Measurements from ENCODE around the gene LSM3.

DNA sequence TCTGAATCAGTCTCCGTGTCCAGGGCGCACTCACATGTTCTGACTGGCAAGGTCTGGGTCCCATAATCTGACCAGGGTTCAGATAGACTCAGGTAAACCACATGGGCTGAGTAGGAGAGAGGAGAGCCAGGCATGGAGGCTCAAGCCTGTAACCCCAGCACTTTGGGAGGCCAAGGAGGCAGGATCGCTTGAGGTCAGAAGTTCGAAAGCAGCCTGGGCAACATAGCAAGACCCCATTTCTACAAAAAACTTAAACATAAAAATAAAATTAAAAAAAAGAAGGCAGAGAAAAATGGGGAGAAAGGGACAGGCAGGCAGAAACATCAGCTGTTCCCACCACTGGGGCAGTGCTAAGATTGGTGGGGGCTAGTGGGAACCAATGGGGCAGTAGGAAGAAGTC is 48.4 kb upstream of the LSM3 start:
- TF ChIP-seq, protein P1, sequence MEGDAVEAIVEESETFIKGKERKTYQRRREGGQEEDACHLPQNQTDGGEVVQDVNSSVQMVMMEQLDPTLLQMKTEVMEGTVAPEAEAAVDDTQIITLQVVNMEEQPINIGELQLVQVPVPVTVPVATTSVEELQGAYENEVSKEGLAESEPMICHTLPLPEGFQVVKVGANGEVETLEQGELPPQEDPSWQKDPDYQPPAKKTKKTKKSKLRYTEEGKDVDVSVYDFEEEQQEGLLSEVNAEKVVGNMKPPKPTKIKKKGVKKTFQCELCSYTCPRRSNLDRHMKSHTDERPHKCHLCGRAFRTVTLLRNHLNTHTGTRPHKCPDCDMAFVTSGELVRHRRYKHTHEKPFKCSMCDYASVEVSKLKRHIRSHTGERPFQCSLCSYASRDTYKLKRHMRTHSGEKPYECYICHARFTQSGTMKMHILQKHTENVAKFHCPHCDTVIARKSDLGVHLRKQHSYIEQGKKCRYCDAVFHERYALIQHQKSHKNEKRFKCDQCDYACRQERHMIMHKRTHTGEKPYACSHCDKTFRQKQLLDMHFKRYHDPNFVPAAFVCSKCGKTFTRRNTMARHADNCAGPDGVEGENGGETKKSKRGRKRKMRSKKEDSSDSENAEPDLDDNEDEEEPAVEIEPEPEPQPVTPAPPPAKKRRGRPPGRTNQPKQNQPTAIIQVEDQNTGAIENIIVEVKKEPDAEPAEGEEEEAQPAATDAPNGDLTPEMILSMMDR (IDR thresholded peaks at IDR 0.05) = no peak
- TF ChIP-seq POLR2AphosphoS5 (IDR thresholded peaks at IDR 0.05; ENCODE audit: low read depth, low read length) = no peak
- TF ChIP-seq, protein P2, sequence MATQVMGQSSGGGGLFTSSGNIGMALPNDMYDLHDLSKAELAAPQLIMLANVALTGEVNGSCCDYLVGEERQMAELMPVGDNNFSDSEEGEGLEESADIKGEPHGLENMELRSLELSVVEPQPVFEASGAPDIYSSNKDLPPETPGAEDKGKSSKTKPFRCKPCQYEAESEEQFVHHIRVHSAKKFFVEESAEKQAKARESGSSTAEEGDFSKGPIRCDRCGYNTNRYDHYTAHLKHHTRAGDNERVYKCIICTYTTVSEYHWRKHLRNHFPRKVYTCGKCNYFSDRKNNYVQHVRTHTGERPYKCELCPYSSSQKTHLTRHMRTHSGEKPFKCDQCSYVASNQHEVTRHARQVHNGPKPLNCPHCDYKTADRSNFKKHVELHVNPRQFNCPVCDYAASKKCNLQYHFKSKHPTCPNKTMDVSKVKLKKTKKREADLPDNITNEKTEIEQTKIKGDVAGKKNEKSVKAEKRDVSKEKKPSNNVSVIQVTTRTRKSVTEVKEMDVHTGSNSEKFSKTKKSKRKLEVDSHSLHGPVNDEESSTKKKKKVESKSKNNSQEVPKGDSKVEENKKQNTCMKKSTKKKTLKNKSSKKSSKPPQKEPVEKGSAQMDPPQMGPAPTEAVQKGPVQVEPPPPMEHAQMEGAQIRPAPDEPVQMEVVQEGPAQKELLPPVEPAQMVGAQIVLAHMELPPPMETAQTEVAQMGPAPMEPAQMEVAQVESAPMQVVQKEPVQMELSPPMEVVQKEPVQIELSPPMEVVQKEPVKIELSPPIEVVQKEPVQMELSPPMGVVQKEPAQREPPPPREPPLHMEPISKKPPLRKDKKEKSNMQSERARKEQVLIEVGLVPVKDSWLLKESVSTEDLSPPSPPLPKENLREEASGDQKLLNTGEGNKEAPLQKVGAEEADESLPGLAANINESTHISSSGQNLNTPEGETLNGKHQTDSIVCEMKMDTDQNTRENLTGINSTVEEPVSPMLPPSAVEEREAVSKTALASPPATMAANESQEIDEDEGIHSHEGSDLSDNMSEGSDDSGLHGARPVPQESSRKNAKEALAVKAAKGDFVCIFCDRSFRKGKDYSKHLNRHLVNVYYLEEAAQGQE (IDR thresholded peaks at IDR 0.05; ENCODE audit: insufficient read depth in 1 of 2, low read depth in 2 of 2, low read length in 1 of 2) = no peak
- TF ChIP-seq TCF7L2 (IDR thresholded peaks at IDR 0.05; ENCODE audit: low read depth, low read length) = no peak
